H1 (cell line): ENCODE data around the gene LPP. TPM values are rescaled to one million over a fixed set of nuclear protein-coding genes. Genes with fewer than 3 reads are reported as not detected.

Experiments used
- ATF2 ChIP-seq: IDR thresholded peaks from 2 replicates; pipeline ENCODE4 v1.6.1; 2012; ENCODE audit warnings: low read length, inconsistent platforms
- CHD7 ChIP-seq: fragments of 300-600 bp; sonication (generic); IDR thresholded peaks from 2 replicates; pipeline ENCODE4 v1.7.1; 2012; ENCODE audit warnings: low read length, moderate library complexity, mild to moderate bottlenecking, inconsistent platforms; ENCODE audit not compliant: insufficient replicate concordance
- KDM4A ChIP-seq: IDR thresholded peaks from one replicate; pipeline ENCODE4 v1.7.1; 2012; ENCODE audit warnings: low read depth, mild to moderate bottlenecking, moderate library complexity, low read length, inconsistent platforms; ENCODE audit not compliant: severe bottlenecking
- RBBP5 ChIP-seq: IDR thresholded peaks from 2 replicates; pipeline ENCODE4 v1.7.1; 2012; ENCODE audit warnings: low read depth, mild to moderate bottlenecking, inconsistent platforms, low read length, moderate library complexity, borderline replicate concordance
- SIRT6 ChIP-seq: IDR thresholded peaks from one replicate; pipeline ENCODE4 v1.7.1; 2012; ENCODE audit warnings: low read length, inconsistent platforms
- SP2 ChIP-seq: IDR thresholded peaks from 2 replicates; pipeline ENCODE4 v1.6.1; 2012; ENCODE audit warnings: mild to moderate bottlenecking, low read length, inconsistent platforms
- SRF ChIP-seq: IDR thresholded peaks from 2 replicates; pipeline ENCODE4 v1.6.1; 2011; ENCODE audit warnings: mild to moderate bottlenecking, low read depth, low read length, moderate library complexity
- ZNF274 ChIP-seq: IDR thresholded peaks from 2 replicates; pipeline ENCODE4 v1.7.0; 2012; ENCODE audit warnings: low read length, borderline replicate concordance; ENCODE audit errors: extremely low read depth
- polyA plus RNA-seq, 7 experiments: library from polyadenylated mRNA; depleted of rRNA in 3 of 7; stranded (reverse) in 5 of 7; unstranded in 2 of 7; fragments of >200 nt in 5 of 7; fragments of 200-250 nt in 2 of 7; gene quantifications; 1 replicate in 5 of 7; 2 replicates in 1 of 7; 4 replicates in 1 of 7; pipeline versions ENCODE4 v1.2.1 to v1.2.3, GENCODE V29; 2011 to 2013; ENCODE audit warnings: missing spikeins in 2 of 7, mixed read lengths in 2 of 7
- total RNA-seq: library from RNA; stranded (reverse); fragmentation: NEBNext Ultra II Directional; extraction: Animal tissue kit (Norgen Biotek cat#: 25700); gene quantifications from 2 replicates; pipeline ENCODE4 v1.2.1, GENCODE V29; 2021

Gene LPP
- total and polyA plus RNA-seq, 2 of the 8 experiments (the other 6 are each of a cell fraction or from before 2014, with no cell fraction given): 10.0 to 53.3 TPM

- TF ChIP-seq CHD7: no peak
- TF ChIP-seq SP2: no peak
- TF ChIP-seq ATF2: no peak
- no peak for TF ChIP-seq KDM4A
- no peak for TF ChIP-seq ZNF274
- TF ChIP-seq RBBP5: no peak
- TF ChIP-seq SRF: no peak
- no peak for TF ChIP-seq SIRT6
Observed at GRCh38 chr3:188595890-188596376, 442.0 kb downstream of the LPP start (continued).
